DOHH2 (cell line): ENCODE results near the gene BAHD1.

Source experiments
- EZH2phosphoT487 ChIP-seq: fragments of 200-600 bp; sonication (generic); IDR thresholded peaks from 2 replicates; pipeline ENCODE4 v1.6.1; 2017; ENCODE audit warnings: borderline replicate concordance, mild to moderate bottlenecking, antibody characterized with exemption, low read length, moderate library complexity, mixed read lengths
- TF ChIP-seq, protein P1 (sequence below): fragments of 200-600 bp; sonication (generic); IDR thresholded peaks from one replicate; pipeline ENCODE4 v1.5.1; 2014; ENCODE audit warnings: antibody characterized with exemption, mild to moderate bottlenecking, low read depth, low read length; ENCODE audit not compliant: poor library complexity, severe bottlenecking

DNA sequence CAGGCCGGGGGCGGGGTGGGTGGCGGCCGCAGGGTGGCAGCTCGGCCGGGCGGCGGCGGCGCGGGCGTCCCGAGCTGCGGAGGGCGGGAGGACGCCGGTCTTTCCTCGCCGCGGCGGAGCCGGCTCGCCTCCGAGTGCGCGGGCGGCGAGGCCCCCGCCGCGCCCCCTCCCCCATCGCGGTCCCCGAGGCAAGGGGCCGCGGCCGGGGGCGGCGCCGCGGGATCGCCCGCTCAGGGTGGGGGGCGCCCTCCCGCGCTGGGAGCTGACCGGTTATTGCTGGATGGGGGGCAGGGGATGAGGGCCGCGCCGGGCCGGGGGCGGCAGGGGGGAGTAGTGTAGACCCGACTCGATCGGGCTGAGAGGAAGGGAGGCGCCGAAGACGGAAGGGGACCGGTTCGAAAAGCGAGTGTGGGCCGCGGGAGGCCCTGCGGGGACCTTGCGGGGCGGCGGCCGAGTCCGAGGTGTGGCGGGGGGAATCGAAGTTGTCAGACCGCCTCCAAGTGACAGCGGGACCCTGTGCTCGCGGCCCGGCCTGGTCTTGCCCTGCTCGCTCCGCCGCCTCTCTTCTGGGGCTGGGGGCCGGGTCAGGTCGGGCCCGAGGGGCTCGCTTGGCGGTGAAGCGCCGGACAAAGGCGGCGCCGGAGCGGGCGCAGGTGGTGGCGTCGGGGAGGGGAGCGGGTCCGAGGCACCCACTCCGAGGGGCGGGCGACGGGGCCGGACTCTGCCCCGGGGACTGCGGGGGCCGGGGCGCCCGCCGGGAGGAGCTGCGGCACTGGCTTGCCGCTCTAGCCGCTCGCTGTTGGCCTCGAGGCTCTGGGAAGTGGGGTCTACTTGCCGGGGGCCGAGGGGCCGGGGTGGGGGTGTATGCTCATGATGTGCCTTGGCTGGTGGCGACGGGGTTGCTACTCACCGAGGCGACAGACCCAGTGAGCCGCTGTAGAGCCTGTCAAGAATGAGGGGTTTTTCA is 1.1 kb downstream of the BAHD1 start:
- TF ChIP-seq, protein P1, sequence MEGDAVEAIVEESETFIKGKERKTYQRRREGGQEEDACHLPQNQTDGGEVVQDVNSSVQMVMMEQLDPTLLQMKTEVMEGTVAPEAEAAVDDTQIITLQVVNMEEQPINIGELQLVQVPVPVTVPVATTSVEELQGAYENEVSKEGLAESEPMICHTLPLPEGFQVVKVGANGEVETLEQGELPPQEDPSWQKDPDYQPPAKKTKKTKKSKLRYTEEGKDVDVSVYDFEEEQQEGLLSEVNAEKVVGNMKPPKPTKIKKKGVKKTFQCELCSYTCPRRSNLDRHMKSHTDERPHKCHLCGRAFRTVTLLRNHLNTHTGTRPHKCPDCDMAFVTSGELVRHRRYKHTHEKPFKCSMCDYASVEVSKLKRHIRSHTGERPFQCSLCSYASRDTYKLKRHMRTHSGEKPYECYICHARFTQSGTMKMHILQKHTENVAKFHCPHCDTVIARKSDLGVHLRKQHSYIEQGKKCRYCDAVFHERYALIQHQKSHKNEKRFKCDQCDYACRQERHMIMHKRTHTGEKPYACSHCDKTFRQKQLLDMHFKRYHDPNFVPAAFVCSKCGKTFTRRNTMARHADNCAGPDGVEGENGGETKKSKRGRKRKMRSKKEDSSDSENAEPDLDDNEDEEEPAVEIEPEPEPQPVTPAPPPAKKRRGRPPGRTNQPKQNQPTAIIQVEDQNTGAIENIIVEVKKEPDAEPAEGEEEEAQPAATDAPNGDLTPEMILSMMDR: peak; percentile 12
- no peak for TF ChIP-seq EZH2phosphoT487
